SIG-M5 (cell line): Measurements from ENCODE around the gene PLCXD3.
"Not testable (repeated sequence)": the region's sequence is repeated elsewhere in the genome, so short reads cannot be mapped to it uniquely, and the experiment has no call there.

Source experiments
- DNase-seq: peaks from one replicate; lab custom pipeline; 2025; lab: John Stamatoyannopoulos, UW

The PLCXD3 gene

DNA sequence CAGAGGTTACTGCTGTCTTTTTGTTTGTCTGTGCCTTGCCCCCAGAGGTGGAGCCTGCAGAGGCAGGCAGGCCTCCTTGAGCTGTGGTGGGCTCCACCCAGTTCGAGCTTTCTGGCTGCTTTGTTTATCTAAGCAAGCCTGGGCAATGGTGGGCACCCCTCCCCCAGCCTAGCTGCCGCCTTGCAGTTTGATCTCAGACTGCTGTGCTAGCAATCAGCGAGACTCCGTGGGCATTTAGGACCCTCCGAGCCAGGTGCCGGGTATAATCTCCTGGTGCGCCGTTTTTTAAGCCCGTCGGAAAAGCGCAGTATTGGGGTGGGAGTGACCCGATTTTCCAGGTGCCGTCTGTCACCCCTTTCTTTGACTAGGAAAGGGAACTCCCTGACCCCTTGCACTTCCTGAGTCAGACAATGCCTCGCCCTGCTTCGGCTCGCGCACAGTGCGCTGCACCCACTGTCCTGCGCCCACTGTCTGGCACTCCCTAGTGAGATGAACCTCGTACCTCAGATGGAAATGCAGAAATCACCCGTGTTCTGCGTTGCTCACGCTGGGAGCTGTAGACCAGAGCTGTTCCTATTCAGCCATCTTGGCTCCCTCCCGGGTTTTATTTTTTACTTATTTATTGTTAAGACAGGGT, 16.8 kb downstream of the PLCXD3 start:
- DNase-seq = not testable (repeated sequence)

DNA sequence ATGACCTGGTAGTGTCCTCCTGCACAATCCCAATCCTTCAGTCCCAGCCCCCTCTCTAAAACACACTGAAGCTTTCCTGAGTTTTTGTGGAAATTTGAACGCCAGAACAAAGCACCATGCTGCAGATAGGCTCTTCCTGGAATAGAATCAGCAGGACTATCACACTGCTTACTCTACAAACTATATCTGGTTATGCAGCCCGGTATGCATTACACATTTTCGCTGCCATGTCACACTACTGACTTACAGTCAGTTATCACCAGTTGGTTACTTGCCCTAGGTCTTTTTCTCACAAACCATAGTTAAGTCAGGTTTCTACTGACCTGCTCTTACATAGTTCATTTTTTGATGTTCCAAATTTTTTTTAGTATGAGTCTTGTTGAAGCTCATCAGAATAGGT, 24.9 kb downstream of the PLCXD3 start:
- DNase-seq = no peak

DNA sequence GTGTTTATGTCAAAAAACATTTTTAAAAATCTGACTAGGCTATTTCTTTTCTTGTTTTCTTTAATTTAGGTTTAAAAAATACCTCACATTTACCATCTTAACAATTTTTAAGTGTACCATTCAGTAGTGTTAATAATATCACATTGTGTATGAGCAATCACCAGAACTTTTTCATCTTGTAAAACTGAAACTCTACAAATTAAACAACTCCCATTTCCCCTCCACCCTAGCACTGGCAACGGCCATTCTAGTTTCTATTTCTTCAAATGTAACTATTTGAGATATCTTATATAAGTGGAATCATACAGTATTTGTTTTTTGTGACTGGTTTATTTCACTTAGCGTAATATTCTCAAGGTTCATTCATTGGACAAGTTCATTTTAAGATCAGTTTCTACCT, 27.7 kb downstream of the PLCXD3 start:
- no peak for DNase-seq

DNA sequence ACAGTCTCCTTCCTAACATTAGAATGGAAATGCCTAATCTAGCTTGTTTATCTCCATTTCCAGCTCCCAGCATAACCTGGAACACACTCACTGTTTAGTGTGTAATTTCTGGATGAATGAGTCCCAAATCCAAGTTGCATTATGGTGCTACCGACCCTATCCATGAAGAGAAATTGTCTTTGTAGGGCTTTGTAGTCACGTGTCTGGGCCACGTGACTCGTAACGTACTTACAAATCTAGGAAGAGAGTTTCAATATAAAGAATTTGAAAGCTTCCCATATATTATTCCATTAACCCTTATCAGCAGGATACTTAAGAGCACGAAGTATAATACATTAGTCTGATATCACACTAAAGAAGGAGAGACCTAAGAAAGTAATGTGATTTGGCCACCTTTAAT, 28.2 kb downstream of the PLCXD3 start:
- no peak for DNase-seq

DNA sequence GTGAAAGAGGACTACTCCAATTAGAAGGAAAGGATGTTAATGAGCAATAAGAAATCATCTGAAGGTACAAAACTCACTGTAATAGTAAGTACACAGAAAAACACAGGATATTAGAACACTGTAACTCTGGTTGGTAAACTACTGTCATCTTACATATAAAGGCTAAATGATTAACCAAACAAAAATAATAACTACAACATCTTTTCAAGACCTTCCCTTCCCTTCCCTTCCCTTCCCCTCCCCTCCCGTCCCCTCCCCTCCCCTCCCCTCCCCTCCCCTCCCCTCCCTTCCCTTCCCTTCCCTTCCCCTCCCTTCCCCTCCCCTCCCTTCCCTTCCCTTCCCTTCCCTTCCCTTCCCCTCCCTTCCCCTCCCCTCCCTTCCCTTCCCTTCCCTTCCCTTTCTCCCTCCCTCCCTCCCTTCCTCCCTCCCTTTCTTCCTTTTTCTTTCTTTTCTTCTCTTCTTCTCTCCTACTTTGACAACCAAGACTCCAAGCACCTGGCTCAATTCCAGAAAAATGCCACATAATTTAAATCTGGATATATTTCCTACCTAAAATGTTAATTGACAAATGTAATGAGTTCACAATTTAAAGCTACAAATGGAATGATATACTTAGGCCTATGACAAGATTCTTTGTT, 38.7 kb downstream of the PLCXD3 start:
- not testable (repeated sequence) for DNase-seq

DNA sequence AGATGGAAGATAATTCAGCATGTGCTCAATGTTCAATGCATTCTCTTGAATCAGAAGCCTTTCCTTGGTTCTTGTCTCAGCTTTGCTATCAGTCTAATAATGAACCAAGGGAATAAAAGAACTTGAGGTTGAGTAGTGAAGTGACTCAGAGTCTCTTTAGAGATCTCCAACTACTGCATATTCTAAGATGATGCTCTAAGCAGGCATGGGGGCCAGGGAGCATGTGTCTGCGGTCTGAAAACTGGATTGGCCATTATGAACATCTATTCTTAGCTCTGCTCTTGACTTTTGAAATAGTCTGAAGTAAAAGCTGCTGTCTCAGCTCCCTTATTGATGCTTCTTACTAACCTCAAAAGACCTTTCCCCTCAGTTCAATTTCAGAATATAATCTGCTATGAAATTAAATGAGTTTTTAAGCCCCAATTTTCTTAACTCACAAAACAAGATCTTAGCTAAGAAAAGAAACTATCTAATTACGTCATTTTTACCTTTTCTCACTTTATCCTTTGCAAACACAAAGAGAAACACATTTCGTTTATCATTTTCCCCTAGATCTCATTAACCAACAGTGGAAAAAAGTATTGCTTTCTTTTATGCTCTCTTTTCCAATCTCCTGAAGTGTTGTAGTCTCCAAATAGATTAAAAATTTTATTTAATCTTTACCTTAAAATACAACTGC, 44.8 kb downstream of the PLCXD3 start:
- DNase-seq = no peak

DNA sequence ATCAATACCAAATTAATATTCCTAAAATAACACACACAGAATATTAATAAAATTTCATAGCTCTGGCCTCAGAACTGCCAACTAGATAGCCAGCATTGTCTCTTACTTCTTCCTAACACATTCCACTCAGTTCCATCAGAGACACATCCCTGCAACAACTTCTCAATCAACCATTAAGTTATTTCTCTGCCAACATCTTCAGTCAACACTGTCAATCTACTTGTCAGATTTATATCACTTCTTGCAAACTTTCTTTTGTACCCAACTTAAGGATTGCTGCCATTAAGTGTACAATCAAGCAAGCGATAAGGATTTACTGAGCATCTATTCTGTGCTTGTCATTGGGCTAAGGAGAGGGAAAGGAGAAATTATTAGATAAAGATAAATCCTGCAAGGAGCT, 50.8 kb downstream of the PLCXD3 start:
- no peak for DNase-seq

DNA sequence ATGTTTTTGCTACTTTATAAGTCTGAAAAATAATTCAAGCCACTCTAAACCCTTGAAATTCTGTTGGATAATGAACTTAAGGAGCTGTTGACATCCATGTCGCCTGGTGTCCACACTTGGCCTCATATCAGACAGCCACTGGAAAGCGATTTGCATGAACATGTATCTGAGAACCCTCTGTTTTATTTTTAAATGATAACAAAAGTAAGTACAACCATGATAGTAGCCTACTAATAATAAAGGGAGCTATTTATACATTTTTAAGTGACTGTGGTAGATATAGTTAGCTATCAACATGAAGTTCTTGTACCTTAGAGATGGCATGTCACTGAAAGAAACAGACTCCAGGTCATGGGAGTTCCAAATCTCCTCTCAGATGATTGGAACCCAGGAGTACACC, 53.3 kb downstream of the PLCXD3 start:
- DNase-seq = no peak

DNA sequence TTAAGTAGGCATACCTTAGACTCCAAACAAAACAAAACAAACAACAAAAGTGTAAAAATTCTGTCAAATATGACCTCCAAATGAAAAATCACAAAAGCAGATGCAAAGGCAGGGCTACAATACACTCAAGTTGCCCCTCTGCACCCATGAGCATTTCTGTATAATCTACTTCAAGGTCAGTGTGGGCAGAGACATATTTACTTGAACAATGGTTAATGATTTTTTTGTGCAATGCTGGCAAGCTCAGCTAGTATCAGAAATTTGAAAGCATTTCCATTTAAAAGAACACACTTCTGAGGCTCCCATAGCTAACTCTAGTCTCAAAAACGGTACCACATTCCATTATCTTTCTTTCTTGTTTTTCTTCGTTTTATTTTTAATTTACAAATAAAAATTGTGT, 57.9 kb downstream of the PLCXD3 start:
- no peak for DNase-seq

DNA sequence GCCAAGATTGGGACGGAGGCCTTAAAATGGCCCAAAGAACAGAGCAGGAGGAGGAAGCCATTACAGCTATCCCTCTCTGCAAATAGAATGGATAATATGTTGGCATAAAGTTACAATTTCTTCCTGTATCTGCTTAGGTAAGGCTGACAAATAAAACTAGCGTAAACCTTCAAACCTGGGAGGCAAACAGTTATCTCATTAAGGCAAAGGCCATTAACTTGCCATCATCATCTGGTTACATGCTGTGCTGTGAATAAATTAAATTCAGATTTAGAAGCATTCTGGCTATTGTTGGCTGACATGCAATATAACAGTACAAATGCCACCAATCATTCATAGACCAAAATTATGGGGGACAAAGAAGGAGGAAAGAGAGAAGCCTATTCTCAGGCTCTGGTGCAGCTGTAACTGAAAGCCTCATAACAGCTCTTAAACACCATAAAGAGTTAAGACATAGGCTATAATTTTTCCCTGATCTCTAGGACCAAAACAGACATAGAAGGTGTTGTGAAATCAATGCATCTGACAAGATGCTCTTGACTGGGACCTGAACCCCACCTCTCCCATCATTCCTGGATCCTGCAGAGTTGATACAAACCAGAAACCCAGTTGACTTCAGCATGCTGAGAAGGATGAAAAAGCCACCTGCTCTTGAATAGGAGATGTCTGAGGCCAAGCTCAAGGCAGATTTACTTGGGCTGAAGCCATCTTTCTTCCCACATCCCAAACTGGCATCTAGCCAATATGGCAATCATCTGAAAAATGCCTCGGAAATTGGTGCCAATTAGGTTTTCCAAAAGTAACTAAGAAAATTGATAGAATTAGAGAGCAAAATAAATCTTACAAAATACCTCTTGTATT, 62.5 kb downstream of the PLCXD3 start:
- DNase-seq = no peak

DNA sequence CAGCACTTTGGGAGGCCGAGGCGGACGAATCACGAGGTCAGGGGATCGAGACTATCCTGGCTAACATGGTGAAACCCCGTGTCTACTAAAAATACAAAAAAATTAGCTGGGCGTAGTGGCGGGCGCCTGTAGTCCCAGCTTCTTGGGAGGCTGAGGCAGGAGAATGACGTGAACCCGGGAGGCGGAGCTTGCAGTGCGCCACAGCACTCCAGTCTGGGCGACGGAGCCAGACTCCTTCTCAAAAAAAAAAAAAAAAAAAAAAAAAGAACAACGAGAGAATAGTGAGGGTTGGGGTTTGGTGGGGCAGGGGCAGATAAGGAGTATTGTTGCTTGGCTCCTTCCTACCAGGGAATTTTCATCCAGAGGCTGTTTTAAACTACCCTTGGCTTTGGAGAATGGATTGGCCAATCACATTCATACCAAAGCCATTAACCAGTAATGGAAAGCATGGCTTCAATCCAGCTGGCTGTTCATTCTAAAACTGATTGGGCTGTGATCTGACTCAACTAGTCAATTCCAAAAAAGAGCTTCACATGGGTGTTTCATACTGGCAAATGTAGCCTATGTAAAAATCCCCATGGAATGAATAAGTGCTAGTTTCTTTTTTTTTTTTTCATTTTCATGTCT, 64.4 kb downstream of the PLCXD3 start:
- no peak for DNase-seq

DNA sequence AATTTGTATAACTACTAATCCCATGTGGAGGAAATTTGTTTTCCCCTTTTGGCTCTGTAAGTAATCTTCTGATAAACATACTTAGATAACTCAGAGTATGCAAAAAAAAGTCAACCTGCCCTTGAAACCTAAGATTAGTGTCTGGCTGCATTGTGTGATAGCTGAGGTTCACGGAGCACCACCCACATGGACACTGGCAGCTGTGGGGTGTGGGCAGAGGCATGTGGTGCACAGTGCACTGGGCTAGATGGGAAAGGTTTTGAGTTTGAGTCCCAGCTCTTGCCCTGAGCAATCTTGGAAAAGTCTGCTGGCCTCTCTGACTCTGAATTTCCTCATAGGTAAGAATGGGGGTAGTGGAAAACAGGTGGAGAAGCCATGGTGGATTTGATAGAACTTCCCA, 75.1 kb downstream of the PLCXD3 start:
- DNase-seq = no peak

DNA sequence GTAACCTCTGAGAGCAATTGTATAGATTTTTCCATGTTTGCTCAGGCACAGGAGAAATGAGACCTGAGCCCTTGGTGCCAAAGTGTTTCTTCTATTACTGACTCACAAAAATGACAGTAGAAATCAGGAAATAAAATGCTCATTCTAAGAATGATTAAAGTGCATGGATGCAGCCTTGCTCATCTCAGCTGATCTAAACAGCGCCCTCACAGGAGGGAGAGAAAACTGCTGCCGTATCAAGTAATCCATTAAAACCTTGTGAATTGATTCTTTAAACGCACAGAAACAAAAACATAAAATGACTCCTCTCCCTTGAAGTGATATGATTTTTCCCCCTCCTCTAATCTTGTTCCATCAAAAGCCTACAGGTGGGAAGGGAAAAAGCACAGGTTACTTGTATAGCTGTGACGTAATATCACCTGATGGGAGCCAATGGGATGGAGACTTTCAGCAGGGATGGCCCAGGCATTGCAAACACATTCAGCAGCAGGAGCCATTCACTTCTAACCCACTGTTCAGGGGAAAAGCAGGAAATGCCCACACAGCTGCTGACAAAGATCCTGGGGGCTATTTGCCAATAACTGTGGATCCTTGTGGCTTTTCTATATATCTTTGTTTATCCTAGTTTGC, 76.7 kb downstream of the PLCXD3 start:
- DNase-seq = no peak

DNA sequence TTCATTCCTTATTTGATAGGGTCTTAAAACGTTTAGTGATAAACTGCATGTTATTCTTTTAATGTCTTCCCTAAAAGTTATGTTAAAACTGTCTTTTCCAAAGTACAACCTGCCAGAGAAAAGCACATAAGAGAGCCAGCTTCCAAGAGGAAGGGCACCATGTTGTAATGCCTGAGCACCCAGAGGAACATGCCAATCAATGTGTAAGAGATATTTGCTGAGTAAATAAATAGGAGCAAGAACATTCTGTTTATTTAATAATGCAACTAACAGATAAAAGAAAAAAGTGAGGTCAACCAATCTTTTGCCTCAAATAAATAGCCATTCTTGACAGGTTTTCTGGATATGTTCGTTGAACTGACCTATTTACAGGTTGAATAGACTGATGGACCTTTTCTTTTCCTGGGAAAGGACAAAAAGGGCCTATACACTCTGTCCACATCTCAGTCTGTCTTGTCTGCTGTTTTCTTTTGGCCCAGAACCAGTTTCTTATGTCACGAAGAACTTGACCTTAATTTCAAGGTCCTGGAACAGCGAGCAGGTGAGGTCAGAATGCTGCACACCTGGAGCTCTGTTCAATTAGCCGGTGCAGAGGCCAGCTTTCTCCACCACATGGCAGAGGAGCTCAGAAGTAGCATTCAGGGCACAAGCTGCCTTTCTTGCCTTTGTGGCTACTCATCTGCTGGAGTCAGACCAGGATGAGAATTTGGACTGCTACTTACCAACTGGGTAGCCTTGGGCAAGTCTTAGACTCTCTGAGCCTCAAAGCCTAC, 77.7 kb downstream of the PLCXD3 start:
- DNase-seq = no peak

DNA sequence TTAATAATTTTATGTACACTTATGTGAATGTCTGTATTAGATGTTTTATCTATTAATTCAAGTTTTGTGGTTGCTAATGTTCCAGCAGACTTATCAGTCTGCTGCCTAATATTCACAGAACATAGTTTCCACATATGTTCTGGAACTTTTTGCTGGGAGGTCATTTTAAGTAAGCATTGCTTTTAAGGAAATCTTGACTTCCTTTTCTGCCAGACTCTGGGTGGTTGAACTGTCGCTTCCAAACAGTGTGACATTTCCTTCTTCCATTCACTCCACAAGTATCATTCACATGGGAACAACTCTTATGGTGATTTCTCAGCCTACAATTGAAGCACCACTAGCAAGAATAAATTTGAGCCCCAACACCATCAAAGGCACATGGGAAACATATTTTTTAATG, 82.9 kb downstream of the PLCXD3 start:
- DNase-seq = no peak

DNA sequence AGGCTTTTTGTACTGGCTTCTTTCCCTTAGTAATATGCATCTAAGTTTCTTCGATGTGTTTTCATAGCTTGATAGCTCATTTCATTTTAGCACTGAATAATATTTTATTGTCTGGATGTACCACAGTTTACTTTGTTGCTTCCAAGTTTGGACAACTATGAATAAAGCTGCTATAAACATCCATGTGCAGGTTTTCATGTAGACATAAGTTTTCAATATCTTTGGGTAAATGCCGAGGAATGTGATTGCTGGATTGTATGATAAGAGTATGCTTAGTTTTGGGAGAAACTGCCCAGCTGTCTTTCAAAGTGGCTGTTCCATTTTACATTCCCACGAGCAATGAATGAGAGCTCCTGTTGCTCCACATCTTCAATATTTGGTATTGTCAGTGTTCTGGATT, 84.7 kb downstream of the PLCXD3 start:
- no peak for DNase-seq

DNA sequence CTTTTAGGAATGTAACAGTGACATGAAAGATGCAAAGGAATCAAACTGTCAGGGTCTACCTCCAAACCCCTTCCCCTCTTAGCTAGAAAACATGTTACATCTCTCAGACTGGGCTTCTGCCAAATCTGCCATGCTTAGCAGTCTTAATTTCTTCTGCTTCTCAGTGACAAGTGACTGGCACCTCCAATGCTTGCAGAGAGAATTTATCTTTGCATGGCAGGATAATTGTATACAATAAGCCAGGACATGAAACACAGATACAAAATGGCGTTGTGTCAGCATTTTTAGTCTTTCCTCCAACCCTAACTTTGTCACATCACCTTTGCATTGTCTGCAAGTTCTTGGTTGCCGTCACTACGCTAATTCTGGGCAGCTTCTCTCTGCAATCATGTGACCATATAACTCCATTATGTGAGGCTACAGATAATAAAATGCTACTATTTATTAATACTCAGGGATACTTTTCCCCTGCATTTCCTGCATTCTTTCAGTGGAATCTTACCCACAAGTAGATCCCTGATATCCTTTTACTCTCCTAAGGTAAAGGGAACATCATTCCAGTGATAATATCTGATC, 89.8 kb downstream of the PLCXD3 start:
- DNase-seq = no peak

DNA sequence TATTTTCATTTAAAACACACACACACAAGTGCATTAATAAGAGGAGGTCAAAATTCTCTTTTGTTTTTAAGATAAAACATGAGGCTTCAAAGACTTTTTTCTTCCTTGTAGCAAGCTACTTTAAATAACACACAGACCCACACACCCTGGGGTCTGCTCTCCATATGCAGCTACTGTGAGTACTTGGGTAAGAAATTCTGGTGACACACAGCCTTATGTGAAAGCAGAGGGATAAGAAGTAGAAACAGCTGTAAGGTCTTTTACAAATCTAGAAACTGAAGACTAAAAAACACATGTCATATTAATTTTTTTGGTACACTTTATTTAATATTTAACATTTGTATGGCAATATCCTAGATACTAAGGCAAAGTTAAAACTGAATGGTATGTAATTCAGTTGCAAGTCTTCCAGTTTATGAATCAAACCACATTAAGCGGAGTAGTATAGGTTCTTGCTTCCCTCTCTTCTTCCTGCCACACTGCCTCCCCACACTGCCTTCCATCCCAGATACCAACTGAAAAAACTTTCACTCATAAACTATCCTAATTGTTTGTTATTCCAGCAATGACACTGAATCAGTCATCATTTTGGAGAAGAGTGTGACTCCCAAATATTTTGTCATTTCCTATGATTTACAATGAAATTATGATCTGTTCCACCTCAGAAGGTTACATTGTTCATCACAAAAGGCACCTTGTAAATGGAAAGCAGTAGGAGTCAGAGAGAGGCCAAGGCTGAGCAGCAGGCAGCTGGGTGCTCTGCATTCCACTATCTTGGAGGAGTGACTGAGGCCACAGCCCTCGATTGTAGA, 92.0 kb downstream of the PLCXD3 start:
- DNase-seq = no peak

DNA sequence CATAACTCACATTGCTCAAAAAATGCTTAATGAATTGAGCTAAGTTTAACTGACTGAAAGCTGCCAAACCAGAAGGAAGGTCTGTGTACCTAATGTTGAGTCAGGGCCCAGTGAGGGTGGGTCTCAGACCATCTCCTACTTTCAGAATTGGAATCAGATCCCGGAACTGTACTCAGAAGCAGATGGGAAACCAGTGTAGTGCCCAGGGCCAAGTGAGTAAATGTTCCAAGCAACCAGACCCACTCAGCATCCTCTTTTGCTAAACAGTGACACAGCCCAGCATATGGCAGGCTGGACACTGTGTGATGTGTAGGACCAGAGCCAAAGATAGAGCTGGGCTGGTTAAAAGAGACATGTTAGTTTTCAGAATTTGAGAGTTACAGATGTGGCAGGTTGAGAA, 94.1 kb downstream of the PLCXD3 start:
- no peak for DNase-seq

DNA sequence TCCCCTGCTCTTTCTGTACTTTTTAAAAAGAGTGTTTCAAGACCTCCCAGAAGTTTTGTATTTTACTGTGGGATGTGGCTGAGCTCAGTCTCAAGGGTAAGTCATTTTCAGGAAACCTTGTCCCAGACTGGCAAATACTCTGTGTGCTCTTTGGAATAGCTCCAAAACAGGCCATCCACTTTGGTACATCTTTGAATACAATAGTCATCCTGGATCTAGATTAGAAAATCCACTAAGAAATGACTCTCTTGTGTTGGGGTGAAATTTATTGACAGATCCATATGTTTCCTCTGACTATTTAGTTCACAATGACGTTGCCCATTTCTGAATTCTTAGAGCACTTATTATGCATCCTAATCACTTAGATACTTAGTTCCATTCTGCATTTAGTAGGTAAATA, 95.2 kb downstream of the PLCXD3 start:
- DNase-seq = no peak
